Myocyte (in vitro differentiated cells): ENCODE results near the gene CD1D. TPM values are rescaled to one million over a fixed set of nuclear protein-coding genes. Genes with fewer than 3 reads are reported as not detected.
"Not testable (repeated sequence)": the region's sequence is repeated elsewhere in the genome, so short reads cannot be mapped to it uniquely, and the experiment has no call there.

Experiments
- DNase-seq: peaks from one replicate; pipeline ENCODE4 v3.0.0-alpha.2; 2012; ENCODE audit warnings: low read depth
- total RNA-seq: library from RNA; depleted of rRNA; stranded (reverse); fragments of >200 nt; gene quantifications from 2 replicates; pipeline ENCODE4 v1.2.3, GENCODE V29; 2014

The CD1D gene
- total RNA-seq, 1 donor from 2014 or later: 0.08 TPM

DNA sequence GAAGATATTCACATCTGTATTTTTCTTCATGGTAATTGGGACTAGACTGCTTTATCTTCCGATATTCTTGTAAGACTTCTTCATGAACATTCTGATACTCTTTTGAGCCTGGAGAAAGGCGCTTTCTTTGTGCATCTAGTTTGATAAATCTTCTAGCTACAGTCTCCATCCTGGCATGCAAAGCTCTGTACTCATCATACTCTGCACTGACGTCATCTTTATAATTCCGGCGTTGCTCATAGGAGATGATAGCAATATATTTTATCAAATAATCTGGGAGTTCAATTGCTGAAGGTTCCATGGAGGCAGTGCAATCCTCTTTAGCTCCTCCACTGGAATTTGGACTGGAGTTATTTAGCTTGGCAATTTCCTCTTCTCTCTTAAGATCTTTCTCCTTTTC is 4.8 kb upstream of the CD1D start:
- not testable (repeated sequence) for DNase-seq

DNA sequence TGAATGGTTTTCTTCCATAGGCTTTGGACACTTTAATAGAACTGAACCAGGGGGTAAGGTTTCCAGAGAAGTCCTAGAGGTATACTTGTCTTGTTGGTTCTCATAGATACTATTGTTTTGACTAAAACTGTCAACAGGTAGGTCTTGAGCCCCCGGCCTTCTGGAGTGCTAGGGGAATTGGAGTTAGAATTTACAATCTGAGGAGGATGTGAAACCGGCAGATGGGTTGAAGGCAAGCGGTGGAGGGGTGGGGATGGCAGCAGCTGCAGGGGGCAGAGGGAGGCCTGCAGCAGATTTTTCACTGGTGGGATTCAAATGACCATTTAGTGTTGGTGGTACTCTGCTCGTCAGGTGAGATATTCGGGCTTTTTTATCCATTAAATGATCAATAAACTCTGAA is 4.3 kb upstream of the CD1D start:
- DNase-seq: no peak

DNA sequence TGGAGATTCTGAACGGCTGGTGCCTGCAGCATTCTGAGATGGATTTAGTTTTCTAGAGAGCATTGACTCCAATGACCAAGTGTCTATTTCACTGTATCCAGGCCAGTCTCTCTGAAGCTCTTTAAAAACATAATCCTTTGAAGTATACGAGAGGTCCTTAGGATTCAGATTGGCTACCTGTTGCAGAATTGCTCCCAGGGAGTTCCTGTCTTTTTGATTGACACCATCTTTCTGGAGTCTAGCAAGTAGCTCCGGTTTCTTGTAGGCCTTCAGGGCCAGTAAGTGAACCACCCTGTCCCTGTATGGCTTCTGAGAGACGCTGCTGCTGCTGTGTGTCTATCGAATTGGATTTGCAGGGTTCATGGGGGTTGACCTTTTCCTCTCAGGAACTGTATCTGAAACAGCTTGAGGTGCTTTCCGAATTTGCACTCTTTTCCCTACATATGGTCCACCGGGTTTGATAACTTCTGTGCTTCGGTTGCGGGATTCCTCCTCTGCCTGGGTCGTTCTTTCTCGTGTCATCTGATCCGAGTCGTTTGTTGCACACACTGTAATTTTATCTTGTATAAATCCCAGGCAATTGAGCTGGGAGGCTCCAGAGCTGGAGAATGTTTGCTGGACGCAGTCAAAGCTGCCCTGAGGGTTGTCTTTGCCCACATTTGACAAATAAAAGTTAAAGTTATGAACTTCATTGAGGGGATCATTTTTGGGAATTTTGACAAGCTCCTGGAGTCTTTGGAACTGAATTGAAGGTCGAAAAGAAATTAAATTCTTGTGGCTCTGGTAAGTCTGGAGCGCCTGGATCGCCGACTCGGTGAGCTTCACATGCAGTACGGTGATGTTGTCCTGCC is 3.6 kb upstream of the CD1D start:
- DNase-seq: peak; percentile 5

- DNase-seq: peak; percentile 86
Observed at GRCh38 chr1:158177700-158178450, 2.8 kb upstream of the CD1D start.

GRCh38 chr1:158179301-158180041 is 1.2 kb upstream of the CD1D start:
- no peak for DNase-seq

DNA sequence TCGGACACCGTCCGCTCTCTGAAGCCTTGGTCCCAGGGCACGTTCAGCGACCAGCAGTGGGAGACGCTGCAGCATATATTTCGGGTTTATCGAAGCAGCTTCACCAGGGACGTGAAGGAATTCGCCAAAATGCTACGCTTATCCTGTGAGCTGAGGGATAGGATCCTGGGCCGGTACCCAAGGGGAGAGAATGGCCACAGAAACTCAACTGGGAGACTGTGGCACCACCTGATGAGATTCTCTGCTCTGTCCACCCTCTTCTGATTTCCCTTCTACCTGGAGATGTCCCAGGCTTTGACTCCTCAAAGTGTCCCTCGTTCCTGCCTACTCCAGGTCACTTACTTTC is 855 bp downstream of the CD1D start:
- DNase-seq: no peak

DNA sequence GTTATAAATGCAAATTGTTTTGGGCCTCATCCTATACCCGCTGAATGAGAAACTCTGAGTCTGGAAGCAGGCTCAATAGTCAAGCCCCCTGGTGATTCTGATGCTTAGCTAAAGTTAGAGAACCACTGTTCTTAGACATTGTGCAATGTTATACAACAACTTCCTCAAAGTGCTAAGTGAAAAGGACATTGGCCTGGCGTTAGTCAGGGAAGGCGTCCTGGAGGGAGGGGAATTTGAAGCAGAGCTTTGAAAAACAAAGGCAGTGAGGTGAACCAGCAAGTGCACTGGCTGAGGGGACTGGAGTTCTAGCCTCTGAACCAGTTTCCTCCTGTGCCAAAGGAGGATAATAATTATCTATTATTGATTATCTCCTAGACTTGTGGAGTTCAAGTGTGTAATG is 5.1 kb downstream of the CD1D start:
- DNase-seq: no peak

DNA sequence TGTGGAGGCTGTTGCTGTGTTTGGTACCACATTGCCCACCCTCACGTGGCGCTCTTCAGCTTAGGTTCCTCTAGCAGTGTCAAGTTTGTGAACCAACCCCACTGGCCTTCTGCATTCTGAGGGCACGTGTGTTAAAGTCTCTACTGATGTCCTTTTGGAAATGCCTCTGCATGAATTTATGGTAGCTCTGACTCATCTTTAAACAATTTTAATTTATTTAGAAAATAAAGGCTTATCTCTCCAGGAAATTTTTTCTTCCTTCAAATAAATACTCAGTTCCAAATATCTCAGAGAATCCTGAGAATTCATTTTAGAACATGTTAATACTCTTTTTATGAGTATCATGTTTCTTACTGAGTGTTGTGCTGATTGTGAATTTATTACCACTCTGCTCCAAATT is 5.5 kb downstream of the CD1D start:
- DNase-seq: no peak

- no peak for DNase-seq
Observed at GRCh38 chr1:158188611-158189010, 7.9 kb downstream of the CD1D start.

GRCh38 chr1:158189624-158190023 is 8.9 kb downstream of the CD1D start:
- DNase-seq: no peak

DNA sequence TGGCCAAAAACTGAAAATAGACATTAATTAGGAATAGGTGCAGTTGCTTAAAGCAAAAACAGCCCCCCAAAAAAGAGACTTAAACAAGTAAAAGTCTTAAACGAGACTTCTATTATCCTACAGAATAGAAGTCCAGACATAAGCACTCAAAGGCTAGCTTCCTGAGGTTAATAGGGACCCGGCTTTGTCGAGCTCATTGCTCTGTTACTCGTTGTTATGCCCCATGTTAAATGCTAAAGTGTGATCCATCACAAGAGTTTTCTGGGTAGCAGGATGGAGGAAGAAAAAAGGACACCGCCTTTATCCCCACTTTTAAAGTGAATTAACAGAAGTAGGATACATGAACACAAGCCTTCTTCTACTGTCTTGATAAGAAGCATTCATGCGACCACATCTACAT is 10.6 kb downstream of the CD1D start:
- no peak for DNase-seq

GRCh38 chr1:158196461-158196860 is 15.8 kb downstream of the CD1D start:
- no peak for DNase-seq

GRCh38 chr1:158199849-158200248 is 19.2 kb downstream of the CD1D start:
- DNase-seq: peak; percentile 15

- no peak for DNase-seq
Observed at GRCh38 chr1:158200527-158200926, 19.8 kb downstream of the CD1D start.

- DNase-seq: peak; percentile 65
Observed at GRCh38 chr1:158203693-158204457, 23.2 kb downstream of the CD1D start.

DNA sequence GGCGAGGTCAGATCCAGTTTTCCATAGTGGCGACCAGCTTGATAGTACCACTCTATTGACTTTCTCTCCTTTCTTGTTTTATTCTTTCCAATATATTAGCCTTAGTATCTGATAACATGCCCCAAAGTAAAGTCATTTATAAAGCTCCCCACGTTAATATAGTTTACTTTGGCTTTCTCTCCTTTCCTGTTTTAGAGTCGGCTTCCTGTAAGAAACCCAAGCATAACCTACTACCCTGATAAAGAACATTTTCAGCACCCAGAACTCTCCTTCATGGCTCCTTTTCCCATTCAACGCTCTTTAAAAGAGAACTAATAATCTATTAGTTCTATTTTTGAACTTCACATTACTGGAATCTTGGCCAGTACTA is 23.7 kb downstream of the CD1D start:
- no peak for DNase-seq

DNA sequence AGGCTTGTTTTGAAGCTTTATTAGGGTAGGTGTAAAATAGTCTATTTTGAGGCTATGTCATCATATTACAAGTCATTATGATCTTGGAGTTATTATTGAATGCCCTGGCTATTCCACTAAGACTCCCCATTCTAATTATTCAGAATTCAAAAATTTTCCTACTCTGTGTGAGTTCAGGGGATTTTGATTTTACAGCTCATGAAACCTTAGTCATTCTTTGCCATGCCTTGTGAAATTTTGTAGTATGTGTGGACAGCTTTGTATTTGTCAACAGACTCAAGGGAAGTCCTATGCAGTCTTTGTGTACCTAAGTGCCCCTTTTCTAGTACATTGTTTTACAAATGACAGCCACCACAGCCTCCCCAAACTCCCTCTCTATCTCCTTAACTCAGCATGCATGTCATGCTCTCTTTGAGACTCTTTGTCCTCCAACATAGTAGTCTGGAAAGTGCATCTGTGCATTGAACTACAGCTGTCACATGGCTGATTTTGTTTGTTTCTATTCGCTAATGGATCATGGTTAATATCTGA is 28.0 kb downstream of the CD1D start:
- DNase-seq: no peak

DNA sequence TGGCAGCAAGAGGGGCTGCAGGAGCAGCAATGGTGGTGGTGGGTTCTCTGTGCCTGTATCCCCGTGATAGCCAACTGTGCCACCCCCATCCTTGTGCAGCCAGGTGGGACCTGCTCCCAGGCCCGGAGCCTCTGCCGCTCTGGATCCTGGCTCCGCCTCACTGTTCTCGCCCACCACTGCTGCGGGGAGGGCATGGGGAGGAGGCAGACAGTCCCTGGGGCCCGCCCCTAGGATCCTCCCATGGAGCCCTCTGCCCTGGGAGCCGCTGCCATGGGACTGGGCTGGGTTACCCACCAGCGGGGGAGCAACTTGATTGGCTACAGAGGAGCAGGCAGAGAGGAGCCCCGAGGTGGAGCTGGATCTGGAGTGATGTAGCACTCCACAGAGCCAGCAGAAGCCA is 31.6 kb downstream of the CD1D start:
- no peak for DNase-seq

- DNase-seq: not testable (repeated sequence)
Observed at GRCh38 chr1:158223445-158223844, 42.8 kb downstream of the CD1D start.

- no peak for DNase-seq
Observed at GRCh38 chr1:158227904-158228623, 47.4 kb downstream of the CD1D start.
